GM12875 (cell line): ENCODE data around the gene AXIN1.

Experiments
- H3K4me3 ChIP-seq: one replicate; pipeline ENCODE4 v1.5.1; 2011; ENCODE audit warnings: low read depth, low read length, control low read depth
- CTCF ChIP-seq: IDR thresholded peaks from 2 replicates; pipeline ENCODE4 v1.5.1; 2011; ENCODE audit warnings: low read depth, mild to moderate bottlenecking, control low read depth, inconsistent platforms, low read length, moderate library complexity, borderline replicate concordance; ENCODE audit not compliant: insufficient read depth

The AXIN1 gene

GRCh38 chr16:287298-287811 is 65.2 kb downstream of the AXIN1 start:
- no peak overlapping the region for H3K4me3 ChIP-seq
- no peak for TF ChIP-seq CTCF

GRCh38 chr16:286491-287297 is 65.8 kb downstream of the AXIN1 start:
- H3K4me3 ChIP-seq, result no peak overlapping the region
- no peak for TF ChIP-seq CTCF

- H3K4me3 ChIP-seq, result no peak overlapping the region
- no peak for TF ChIP-seq CTCF
Measured at GRCh38 chr16:285146-286055, 67.1 kb downstream of the AXIN1 start.

GRCh38 chr16:284204-285120 is 68.1 kb downstream of the AXIN1 start:
- TF ChIP-seq CTCF, result no peak
- no peak overlapping the region for H3K4me3 ChIP-seq

GRCh38 chr16:283033-283805 is 69.3 kb downstream of the AXIN1 start, which contains the start of gene PDIA2:
TSS of gene PDIA2 (plus strand) at chr16:283164. CDS start at chr16:283170, 6 bp downstream.
- TF ChIP-seq CTCF, result no peak
- no peak within 1 kb of the TSS for H3K4me3 ChIP-seq

GRCh38 chr16:282491-282890 is 70.0 kb downstream of the AXIN1 start:
- no peak for TF ChIP-seq CTCF
- no peak overlapping the region for H3K4me3 ChIP-seq
